Activated CD4-positive, alpha-beta T cell treated with anti-CD3 and anti-CD28 coated beads for 36 hours (primary cell): ENCODE results near the gene PPEF1. TPM values are rescaled to one million over a fixed set of nuclear protein-coding genes. Genes with fewer than 3 reads are reported as not detected.

Experiments
- ATAC-seq: fragments of 200-7000 bp; cut with Tn5 transposase; one replicate; pipeline ENCODE4 v1.10.0; 2021; ENCODE audit warnings: mild to moderate bottlenecking, moderate library complexity
- CTCF ChIA-PET: fragments of 350-600 bp; sonication (Branson Sonifier 250); formaldehyde crosslinking; loops from one replicate; lab custom pipeline; 2021; ENCODE audit warnings: antibody characterized with exemption; lab: Charles Lee
- POLR2A ChIA-PET: fragments of 350-600 bp; sonication (Branson Sonifier 250); formaldehyde crosslinking; loops from one replicate; lab custom pipeline; 2021; ENCODE audit warnings: antibody characterized with exemption, inconsistent platforms; lab: Charles Lee
- DNase-seq: peaks from one replicate; pipeline ENCODE4 v3.0.0-alpha.2; 2020
- H3K27ac Mint-ChIP-seq: one replicate; pipeline ENCODE4 v1.8.0; 2021; ENCODE audit warnings: mixed read lengths
- H3K27me3 Mint-ChIP-seq: one replicate; pipeline ENCODE4 v1.8.0; 2021; ENCODE audit warnings: mixed read lengths
- H3K36me3 Mint-ChIP-seq: one replicate; pipeline ENCODE4 v1.8.0; 2021; ENCODE audit warnings: low read depth, mixed read lengths
- H3K4me1 Mint-ChIP-seq: one replicate; pipeline ENCODE4 v1.8.0; 2021; ENCODE audit warnings: mixed read lengths
- H3K4me3 Mint-ChIP-seq: one replicate; pipeline ENCODE4 v1.8.0; 2021; ENCODE audit warnings: mild to moderate bottlenecking, moderate library complexity, mixed read lengths
- H3K9me3 Mint-ChIP-seq: one replicate; pipeline ENCODE4 v1.8.0; 2021; ENCODE audit warnings: low read depth, mixed read lengths
- intact Hi-C, 2 experiments: fragments of 100-400 bp; cut with DNase I in 1 of 2; cut with micrococcal nuclease in 1 of 2; formaldehyde crosslinking; loops; one replicate each; pipeline versions ENCODE4 v1.14.2 to v1.15.1; 2022 to 2024; cut with DNase I, micrococcal nuclease
- total RNA-seq, 2 experiments: library from RNA; stranded (reverse); gene quantifications; one replicate each; pipeline ENCODE4 v1.2.3, GENCODE V29; 2021

The PPEF1 gene
- total RNA-seq, 2 experiments from 2014 or later: 0.26 to 0.30 TPM

DNA sequence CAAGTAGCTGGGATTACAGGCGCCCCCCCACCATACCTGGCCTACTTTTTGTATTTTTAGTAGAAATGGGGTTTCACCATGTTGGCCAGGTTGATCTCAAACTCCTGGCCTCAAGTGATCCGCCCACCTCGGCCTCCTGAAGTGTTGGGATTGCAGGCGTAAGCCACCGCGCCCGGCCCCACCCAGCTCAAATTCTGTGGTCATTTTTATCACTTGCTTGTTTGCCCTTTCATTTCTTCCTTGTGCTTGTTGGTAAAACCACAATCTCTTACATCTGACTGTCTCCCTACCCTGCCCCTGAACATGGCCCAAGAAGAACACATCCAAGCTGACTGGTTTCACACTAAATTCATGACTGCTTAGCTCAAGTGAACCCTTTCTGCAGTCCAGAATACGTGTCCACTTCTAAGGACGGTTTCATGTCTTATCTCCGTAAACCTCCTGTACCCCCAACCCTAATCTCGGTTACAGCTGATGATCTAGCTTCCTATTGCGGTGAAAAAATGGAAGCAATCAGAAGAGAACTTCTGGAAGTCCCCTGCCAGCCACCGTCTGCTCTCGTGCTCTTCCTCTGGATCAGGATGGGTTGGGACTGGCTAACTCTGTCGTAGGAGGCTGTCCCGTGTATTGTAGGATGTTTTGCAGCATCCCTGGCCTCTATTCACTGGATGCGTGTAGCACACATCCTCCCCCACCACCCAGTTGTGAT is 30.1 kb upstream of the PPEF1 start:
- ChIA-PET CTCF (interaction anchor here (0.6 to 0.8 kb wide), 2 partner anchors 16 to 658 kb away, joined by 3 read pairs; no protein-coding TSS in a partner anchor), POLR2A (no interaction called here)
- H3K27me3 Mint-ChIP-seq: no peaks in the 10 kb centered on the region

DNA sequence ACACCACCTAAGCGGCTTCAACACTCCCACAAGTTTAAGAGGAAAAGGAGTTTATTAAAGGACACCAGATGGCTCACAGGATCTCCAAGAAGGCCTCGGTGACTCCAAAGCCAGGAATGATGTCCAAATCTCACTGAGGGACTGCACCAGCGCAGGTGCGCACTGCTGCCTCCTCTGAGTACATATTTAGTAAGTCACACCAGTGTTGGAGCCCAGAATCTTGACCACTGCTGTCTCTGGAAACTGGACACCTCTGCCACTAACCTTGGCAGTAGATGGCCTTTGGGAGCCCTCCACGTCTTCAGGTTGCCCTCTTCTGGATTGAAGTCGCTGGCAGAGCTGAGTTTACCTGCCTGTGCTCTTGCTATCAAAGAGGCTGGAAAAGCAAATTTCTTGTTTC is 25.4 kb upstream of the PPEF1 start:
- ATAC-seq (no peak), DNase-seq (no peak)
- intact Hi-C loops: no loop called here
- POLR2A ChIA-PET: no interaction called here
- Mint-ChIP-seq H3K36me3 (no peaks in the 10 kb centered on the region), H3K27me3 (no peaks in the 10 kb centered on the region), H3K27ac (no peak overlapping the region), H3K4me3 (no peak overlapping the region), H3K4me1 (peaks cover 2% of the 10 kb centered on the region), H3K9me3 (no peaks in the 10 kb centered on the region)
- CTCF ChIA-PET: no interaction called here

More for the DNA sequence above, 30.1 kb upstream of the PPEF1 start:
- no peak for DNase-seq
- Mint-ChIP-seq H3K9me3 (no peaks in the 10 kb centered on the region), H3K4me3 (no peak overlapping the region), H3K27ac (no peak overlapping the region), H3K4me1 (peaks cover 6% of the 10 kb centered on the region), H3K36me3 (no peaks in the 10 kb centered on the region)
- ATAC-seq: no peak
- intact Hi-C loops: loop anchor here (10.0 kb wide), 4 partner anchors 253 to 943 kb away; partner anchors contain the start of genes CDKL5 (in 1 of the 2), PDHA1 (in 1 of the 2), PHKA2 (in 1 of the 2) and SCML1 (in 1 of the 2)

DNA sequence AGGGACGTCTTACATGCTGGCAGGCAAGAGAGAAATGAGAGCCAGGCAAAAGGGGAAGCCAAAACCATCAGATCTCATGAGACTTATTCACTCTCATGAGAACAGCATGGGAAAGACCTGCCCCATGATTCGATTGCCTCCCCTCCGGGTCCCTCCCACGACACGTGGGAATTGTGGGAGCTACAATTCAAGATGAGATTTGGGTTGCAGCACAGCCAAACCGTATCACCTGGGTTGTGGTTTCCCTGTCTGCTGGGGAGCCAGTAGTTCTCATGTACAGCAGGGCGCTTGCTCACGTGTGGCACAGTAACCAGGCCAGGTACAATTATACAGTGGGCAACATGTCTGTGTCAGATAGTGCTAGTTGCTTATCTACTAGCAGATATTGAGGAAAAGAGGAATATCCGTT is 24.5 kb upstream of the PPEF1 start:
- POLR2A ChIA-PET: no interaction called here
- CTCF ChIA-PET: no interaction called here
- DNase-seq (no peak), ATAC-seq (no peak)
- Mint-ChIP-seq H3K27ac (no peak overlapping the region), H3K4me1 (no peaks in the 10 kb centered on the region), H3K4me3 (no peak overlapping the region), H3K36me3 (no peaks in the 10 kb centered on the region), H3K9me3 (no peaks in the 10 kb centered on the region), H3K27me3 (no peaks in the 10 kb centered on the region)
- intact Hi-C loops: no loop called here

DNA sequence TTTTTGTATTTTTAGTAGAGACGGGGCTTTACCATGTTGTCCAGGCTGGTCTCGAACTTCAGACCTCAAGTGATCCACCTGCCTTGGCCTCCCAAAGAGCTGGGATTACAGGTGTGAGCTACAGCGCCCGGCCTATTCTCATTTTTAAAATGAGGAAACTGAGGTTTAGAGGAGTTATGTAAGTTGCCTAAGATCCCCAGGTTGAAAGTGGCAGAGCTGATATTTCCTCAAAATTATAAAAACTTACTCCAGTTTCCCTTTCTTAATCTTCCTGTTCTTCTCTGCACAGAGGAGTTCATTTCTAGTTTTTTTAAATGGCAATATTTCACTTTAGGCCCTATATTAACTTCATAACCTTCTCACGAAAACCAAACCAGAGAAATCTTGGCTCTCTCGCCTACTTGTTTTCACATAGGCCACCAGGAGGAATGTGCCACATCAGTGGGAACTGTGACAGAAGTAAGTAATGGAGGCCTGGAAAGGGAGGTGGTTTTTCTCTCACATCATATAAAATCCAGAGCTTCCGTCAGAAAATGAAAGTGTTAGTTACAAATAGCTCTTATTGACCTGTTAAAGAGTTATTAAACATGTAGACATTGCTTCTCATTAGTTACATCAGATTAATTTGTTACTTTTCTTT is 19.5 kb upstream of the PPEF1 start:
- Mint-ChIP-seq H3K9me3 (no peaks in the 10 kb centered on the region), H3K4me1 (no peaks in the 10 kb centered on the region), H3K36me3 (no peaks in the 10 kb centered on the region), H3K4me3 (no peak overlapping the region), H3K27me3 (no peaks in the 10 kb centered on the region), H3K27ac (no peak overlapping the region)
- no peak for ATAC-seq
- intact Hi-C loops: no loop called here
- CTCF ChIA-PET: no interaction called here
- POLR2A ChIA-PET: no interaction called here
- DNase-seq: no peak

DNA sequence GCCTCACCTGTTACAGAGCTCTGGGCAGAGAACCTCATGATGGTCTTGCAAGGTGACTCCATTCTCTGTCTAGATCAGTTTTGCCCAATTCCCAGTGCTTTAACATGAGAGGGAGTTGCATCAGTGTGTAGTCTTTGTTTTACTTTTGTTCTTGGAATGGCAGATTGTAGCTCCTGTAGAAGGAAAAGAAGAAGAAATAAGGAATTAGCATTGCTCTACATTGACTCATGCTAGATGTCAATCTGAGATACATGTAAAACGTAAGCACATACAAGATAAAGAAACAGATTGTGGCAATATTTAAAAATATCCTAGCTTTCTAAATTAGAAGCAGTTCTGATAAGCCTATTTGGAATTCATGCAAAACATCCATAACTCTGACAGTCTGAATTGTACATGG is 16.0 kb upstream of the PPEF1 start:
- ChIA-PET POLR2A (no interaction called here), CTCF (no interaction called here)
- intact Hi-C loops: no loop called here
- H3K36me3 Mint-ChIP-seq: no peaks in the 10 kb centered on the region
- no peak overlapping the region for H3K27ac Mint-ChIP-seq
- DNase-seq (no peak), ATAC-seq (no peak)
- H3K4me1 Mint-ChIP-seq: no peaks in the 10 kb centered on the region
- peaks cover 2% of the 10 kb centered on the region for H3K9me3 Mint-ChIP-seq
- no peak overlapping the region for H3K4me3 Mint-ChIP-seq
- peaks cover 2% of the 10 kb centered on the region for H3K27me3 Mint-ChIP-seq

DNA sequence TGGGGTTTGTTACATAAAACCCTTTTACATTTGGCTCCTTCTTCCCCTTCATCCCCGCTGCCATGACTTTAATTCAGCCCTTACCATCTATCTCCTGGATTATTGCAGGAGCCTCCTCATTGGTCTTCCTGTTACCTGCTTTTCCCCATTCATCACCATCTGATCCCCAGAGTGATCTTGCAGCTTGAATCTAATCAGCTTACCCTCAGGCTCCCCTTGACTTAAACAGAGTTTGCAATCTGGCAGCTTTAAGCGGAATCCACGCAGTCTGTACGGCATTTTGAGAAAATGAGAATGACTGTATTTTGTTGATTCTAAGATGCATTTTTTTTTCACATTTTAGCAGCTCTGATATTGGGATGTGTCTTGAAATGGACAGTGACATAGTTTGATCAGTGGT is 14.9 kb upstream of the PPEF1 start:
- DNase-seq (no peak), ATAC-seq (no peak)
- Mint-ChIP-seq H3K4me1 (no peaks in the 10 kb centered on the region), H3K27ac (no peak overlapping the region), H3K27me3 (peaks cover 2% of the 10 kb centered on the region), H3K4me3 (no peak overlapping the region), H3K9me3 (peaks cover 2% of the 10 kb centered on the region), H3K36me3 (no peaks in the 10 kb centered on the region)
- intact Hi-C loops: no loop called here
- ChIA-PET CTCF (no interaction called here), POLR2A (no interaction called here)

DNA sequence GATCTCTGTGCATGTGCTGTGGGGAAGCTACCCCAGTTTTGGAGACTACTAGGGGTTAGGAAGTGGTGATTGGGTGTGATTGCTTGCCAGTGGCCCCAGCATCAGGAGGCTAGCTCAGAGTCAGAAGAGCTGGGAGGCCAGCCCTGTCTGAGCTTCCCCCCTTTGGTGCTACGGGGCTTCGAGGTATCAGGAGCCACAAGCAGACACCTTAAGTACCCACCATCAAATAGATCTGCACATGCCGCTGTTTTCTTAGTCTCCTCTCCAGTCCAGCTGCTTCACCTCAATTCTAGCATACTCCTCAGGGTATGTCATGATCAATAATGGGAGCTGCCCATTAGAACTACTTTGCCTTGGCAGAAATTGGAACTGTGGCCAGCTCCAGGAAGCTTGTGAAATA is 10.8 kb upstream of the PPEF1 start:
- ChIA-PET CTCF (no interaction called here), POLR2A (no interaction called here)
- Mint-ChIP-seq H3K27me3 (peaks cover 2% of the 10 kb centered on the region), H3K4me1 (no peaks in the 10 kb centered on the region), H3K27ac (no peak overlapping the region), H3K9me3 (peaks cover 2% of the 10 kb centered on the region), H3K4me3 (no peak overlapping the region), H3K36me3 (no peaks in the 10 kb centered on the region)
- ATAC-seq (no peak), DNase-seq (no peak)
- intact Hi-C loops: no loop called here

DNA sequence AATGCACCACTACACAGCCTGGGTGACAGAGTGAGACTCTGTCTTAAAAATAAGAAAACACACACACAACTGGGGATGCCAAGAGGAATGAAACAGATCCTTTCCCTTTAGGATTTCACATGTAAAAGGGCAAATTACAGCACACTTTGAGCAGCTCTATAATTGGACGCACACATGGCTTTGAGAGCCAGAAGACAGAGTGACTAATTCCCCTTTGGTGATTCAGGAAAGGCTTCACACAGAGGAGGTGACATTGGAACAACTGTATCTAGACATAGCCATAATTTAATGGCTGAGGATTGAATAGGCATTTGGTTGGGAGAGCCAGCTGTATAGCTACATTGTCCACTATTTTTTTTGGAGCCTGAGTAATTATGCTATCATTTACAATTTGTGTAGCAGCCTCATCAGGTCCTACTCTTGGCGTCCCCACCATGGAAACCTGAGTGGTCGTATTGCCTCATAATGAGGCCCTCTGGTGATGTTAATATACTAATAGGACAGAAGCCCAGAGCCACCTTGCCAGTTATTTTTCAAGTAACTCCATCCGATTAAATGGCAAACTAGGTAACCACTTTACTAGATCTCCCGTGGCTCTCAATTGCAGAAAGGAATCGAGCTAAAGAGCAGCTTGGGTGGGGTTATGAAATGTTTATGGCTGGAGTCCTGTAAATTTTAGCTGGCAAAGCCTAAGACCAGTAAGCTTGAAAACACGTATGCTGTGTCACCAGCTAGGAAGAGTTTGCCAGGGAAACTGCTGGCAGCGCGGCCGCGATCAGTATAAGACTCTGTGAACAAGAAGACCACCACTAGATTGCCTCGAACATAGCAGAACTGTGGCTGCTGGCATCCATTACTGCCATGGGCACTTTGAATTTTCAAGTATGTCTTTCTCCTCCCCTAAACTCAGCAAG is 8.5 kb upstream of the PPEF1 start:
- DNase-seq (no peak), ATAC-seq (no peak)
- CTCF ChIA-PET: interaction anchor here (0.6 kb wide), 1 partner anchor 45 kb away, joined by 3 read pairs; no protein-coding TSS in a partner anchor
- Mint-ChIP-seq H3K36me3 (no peaks in the 10 kb centered on the region), H3K4me1 (no peaks in the 10 kb centered on the region), H3K27me3 (peaks cover 2% of the 10 kb centered on the region), H3K4me3 (no peak overlapping the region), H3K9me3 (peaks cover 2% of the 10 kb centered on the region), H3K27ac (no peak overlapping the region)
- intact Hi-C loops: no loop called here
- POLR2A ChIA-PET: no interaction called here

DNA sequence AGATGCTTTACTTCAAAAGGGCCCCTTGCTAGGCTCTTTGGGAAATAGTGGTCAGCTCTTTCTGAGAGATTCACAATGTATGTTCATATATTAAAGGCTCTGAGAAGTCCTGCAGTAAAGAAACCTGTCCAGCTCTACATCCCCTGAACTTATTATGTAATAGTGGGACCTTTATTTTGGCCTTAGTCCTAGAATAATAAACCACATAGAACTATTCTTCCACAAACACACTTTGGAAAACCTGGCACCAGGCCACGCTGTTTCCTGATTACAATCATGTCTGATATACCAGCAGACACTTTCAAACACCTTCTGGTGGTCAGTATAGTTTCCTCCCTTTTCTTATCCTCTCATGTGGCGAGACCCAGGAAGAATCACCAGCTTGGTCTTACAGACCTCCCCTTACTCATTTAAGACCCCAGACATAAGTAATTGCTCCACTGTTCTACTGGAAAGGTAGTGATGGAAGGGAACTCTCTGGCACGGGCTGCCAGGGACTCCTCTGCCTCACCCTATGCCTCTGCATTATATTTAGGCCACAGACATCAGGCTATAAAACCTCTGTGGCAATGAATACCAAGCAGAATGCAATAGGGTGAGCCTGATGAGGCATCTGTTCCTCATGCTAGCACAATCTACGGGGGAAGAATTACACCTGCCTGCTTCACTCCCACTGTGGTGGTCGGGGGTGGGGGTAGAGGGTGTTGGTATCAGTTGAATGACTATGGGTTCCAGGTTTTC is 5.7 kb upstream of the PPEF1 start:
- no peak overlapping the region for H3K27ac Mint-ChIP-seq
- no peak for ATAC-seq
- no peaks in the 10 kb centered on the region for H3K9me3 Mint-ChIP-seq
- H3K4me3 Mint-ChIP-seq: no peak overlapping the region
- POLR2A ChIA-PET: no interaction called here
- intact Hi-C loops: no loop called here
- no peaks in the 10 kb centered on the region for H3K36me3 Mint-ChIP-seq
- no peak for DNase-seq
- H3K4me1 Mint-ChIP-seq: no peaks in the 10 kb centered on the region
- no peaks in the 10 kb centered on the region for H3K27me3 Mint-ChIP-seq
- CTCF ChIA-PET: no interaction called here

DNA sequence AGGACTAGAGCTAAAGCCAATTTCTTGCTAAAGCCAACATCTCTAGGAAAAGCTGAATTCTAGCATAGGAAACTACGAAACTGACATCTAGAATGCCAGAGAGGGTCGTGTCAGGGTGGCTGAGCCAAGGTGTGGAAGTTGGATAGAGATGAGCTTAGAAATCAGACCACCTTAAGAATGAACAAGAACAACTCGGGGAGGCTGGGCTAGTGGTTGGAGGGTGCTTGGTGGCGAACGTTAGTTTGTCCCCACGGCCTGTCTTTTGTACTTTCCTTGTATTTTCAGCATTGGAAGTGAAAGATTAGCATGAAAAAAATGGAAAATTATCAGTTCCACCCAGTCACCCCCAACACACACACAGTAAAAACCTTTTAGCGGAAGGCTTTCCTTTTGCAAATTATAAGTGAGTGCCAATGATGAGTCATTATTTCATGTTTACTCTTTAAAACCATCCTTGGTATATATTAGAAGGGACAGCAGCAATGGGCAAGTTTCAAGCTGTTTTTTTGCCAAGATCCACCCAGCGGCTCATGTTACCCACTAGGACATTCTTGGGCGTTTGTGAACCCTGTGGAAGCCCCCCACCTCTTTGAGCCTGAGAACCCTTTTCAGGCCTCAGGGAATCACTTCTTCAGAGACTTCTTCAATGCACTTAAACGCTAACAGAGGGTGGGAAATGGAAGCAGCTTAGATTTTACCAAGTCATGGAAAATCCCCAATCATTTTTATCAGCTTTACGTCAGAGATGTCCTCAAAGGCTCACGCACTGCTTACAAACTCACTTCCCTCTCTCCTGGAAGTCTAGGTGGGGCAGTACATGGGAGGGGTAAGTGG is 4.9 kb upstream of the PPEF1 start:
- ChIA-PET CTCF (interaction anchor here (0.6 kb wide), 1 partner anchor 302 kb away, joined by 4 read pairs; no protein-coding TSS in a partner anchor), POLR2A (no interaction called here)
- H3K4me3 Mint-ChIP-seq: no peak overlapping the region
- intact Hi-C loops: no loop called here
- no peaks in the 10 kb centered on the region for H3K36me3 Mint-ChIP-seq
- H3K4me1 Mint-ChIP-seq: peaks cover 2% of the 10 kb centered on the region
- ATAC-seq (no peak), DNase-seq (no peak)
- H3K27me3 Mint-ChIP-seq: no peaks in the 10 kb centered on the region
- no peak overlapping the region for H3K27ac Mint-ChIP-seq
- H3K9me3 Mint-ChIP-seq: no peaks in the 10 kb centered on the region
